NOMO-1 (cell line): ENCODE data around the gene SFRP5.

Source experiments
- DNase-seq, 2 experiments: peaks; one replicate each; lab custom pipeline; 2025; ENCODE audit not compliant: unreplicated experiment in 2 of 2; lab: John Stamatoyannopoulos, UW

The SFRP5 gene

GRCh38 chr10:97743169-97743943, 28.4 kb downstream of the SFRP5 start:
- DNase-seq, result no peak

GRCh38 chr10:97740613-97741012, 31.2 kb downstream of the SFRP5 start:
- DNase-seq, result no peak

- DNase-seq, result no peak
These were observed 33.2 kb downstream of the SFRP5 start for GRCh38 chr10:97738616-97739015.

DNA sequence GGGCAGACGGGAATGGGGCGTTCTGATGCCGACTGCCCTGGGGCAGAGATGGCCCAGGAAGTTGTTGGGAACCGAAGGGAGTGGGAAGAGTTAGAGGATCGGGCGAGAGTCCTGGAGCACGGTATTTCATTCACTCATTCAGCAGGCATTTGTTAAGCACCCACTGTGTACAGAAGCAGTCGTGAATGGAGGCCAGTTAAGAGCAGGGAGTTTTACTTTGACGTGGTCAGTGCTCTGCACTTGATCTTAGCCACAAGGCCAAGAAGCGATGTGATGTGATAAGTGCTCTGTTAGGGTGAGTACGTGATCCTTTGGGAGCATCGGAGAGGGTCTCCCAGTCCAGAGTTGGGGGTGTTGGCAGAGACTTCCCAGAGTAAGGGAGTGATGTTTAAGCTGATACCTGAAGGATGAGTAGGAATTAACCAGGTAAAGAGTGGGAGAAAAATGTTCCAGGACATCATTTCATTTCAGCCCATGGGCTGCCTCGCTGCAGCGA, 34.0 kb downstream of the SFRP5 start:
- DNase-seq, result no peak

DNA sequence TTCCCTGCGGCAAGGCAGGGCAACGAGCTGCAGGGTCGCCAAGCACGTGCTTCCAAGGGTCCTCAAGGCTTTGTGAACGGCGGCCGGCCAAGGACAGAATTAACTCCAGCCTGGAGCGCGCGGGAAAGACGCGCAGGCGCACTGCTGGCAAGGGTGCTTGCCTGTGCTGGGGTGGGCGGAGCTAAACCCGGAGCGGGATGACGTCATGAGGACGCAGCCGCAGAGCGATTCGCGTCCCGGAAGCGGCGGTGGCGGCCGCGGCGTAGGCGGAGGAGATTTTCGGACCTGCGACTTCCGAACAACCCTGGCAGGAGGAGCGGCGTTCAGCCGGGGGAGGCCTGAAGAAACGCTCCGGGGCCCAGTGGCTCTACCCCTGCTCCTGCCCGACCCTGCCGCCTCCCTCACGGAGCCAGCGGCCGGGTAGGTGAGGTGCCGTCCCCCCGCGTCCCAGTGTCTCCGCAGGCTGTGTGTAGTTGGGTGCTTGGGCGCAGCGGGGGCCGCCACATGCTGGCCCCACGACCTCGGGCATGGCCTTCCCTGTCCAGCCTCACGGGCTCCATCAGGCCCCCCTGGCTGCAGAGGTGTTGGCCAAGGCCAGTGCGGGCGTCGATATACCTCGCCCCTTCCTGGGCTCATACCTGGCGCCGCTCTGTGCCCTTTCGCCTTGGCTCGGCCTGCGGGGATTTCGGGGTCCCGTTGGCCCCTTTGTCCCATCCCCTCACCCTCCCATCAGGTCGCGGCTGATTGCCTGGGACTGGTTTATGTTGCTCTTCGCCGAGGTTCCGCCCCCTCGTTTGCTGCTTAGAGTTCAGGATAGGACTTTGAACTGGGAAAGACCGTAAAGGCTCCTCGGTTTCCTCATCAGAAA, 34.7 kb downstream of the SFRP5 start, which contains the start of gene ZFYVE27:
Gene ZFYVE27 (plus strand): TSS at position 227 of the 868 bp plus-strand sequence. CDS start 1,350 bp downstream, outside the sequence.
- DNase-seq, result peak; percentile 84 to 85

DNA sequence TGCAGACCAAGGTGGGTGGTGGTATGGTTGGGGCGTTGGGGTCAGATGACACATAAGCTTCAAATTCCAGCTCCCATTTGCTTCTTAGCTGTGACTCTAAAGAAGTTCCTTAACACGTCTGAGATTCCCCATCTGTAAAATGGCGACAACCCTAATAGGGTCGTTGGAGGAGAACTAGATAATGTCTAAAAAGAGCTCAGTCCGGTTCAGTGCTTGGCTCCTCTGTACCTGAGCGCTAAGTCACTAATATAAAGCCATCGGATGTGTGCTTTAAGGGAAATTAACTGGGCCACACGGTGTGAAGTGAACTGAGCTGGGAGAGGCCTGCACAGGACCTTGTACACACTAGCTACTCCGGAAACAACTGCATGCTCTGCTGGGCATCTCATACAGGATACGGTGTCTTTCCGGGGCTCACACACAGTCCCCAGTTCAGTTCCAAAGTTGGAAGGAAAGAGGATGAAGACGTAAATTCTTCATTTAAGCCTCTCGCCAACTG, 35.3 kb downstream of the SFRP5 start:
- no peak for DNase-seq

DNA sequence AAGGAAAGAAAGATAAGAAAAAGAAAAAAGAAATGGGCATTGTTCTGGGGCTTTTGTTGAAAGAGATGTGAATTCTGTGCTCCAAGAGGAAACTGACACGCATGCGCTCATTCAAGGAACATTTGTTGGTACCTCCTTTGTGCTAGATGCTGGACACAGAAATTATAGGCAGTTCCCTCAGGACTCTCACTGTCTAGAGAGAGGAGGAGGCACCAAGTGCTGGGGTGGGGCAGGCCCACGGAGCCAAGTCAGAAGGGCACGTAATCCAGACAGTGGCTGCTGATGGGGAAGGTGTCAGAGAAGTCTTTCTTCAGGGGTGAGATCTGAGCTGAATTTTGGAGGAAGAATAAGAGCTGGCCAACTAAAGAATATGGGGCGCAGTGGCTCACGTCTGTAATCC, 37.8 kb downstream of the SFRP5 start:
- DNase-seq, result no peak

DNA sequence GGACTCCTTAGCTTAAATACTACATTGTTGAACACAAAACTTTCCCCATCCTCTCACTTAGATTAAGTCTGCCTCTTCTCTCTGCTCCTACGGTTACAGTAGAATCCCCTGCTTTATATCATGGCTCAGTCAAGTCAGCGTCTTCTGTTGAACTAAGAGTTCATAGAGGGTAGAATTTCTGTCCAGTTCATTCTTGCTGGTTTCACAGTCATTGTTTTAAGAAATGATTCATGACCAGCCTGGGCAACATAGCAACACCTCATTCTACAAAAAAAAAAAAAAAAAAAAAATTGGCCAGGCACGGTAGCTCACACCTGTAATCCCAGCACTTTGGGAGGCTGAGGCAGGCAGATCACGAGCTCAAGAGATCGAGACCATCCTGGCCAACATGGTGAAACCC, 38.5 kb downstream of the SFRP5 start:
- DNase-seq, result no peak

GRCh38 chr10:97732052-97732359, 39.8 kb downstream of the SFRP5 start:
- DNase-seq, result no peak

DNA sequence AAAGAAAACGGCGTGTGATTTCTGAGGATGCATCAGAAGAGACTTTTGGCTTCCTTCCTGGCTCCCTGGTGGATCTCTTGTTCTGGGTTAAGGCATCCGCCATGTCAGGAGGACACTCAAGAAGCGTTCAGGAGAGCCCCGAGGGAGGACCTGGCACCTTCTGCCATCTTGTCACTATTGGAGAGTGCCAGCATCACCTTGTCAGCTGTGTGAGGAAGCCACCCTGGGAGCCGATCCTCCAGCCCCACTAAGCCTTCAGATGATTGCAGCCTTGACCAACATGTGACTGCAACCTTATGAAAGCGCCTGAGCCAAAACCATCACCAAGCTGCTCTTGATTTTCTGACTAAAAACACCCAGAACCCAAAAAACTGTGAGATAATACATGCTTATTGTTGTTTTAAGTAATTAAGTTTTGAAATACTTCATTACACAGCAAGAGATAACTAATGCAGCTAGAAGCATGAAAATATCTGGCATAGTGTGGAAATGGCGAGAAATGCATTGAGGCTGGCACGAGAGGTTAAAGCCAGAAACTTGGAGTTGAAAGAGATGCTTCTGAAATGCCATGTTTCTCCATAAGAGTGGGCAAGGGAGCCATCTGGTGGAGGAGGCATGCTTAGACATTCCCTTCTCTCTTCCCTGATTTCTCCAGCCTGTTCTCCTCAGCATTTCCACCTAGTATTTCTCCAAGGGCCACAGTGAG, 40.3 kb downstream of the SFRP5 start:
- DNase-seq, result peak; percentile 33 to 67

DNA sequence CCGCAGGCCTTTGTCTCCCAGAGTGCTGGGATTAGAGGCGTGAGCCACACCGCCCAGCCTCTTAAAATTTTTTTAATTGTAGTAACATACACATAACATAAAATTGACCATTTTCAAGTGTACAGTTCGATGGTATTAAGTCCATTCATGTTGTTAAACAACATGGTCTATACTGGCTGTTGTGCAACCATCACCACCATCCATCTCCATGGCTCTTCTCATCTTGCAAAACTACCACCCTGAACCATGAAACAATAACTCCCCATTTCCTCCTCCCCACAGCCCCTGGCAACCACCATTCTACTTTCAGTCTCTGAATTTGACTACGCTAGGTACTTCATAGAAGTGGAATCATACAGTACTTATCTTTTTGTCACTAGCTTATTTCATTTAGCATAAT, 42.8 kb downstream of the SFRP5 start:
- peak in 1 of 2 experiments; percentile 12 for DNase-seq

- peak in 1 of 2 experiments; percentile 19 for DNase-seq
These were observed 45.1 kb downstream of the SFRP5 start for GRCh38 chr10:97726636-97727178.

- peak; percentile 59 to 77 for DNase-seq
These were observed 47.4 kb downstream of the SFRP5 start for GRCh38 chr10:97724341-97724941.

DNA sequence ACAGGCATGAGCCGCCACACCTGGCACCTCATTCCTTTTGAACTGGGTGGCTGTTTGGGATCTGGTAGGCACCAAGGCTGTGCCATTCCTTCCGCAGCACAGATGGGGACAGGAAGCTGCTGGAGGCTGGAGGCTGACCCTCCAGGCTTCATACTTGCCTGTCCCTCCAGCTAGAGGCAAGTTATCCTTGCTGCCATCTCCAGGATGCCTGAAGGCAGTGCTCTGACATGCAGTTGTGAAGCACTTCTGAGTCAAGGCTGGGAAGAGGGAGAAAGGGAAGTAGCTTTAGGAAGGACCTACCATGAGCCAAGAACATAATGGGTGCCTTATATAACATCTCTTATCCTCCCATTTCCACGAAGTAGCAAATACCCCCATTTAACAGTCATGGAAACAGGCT, 48.8 kb downstream of the SFRP5 start:
- no peak for DNase-seq

- no peak for DNase-seq
These were observed 49.7 kb downstream of the SFRP5 start for GRCh38 chr10:97721871-97722780.

- no peak for DNase-seq
These were observed 52.2 kb downstream of the SFRP5 start for GRCh38 chr10:97719602-97720001.

- DNase-seq, result no peak
These were observed 53.1 kb downstream of the SFRP5 start for GRCh38 chr10:97718659-97719142.

DNA sequence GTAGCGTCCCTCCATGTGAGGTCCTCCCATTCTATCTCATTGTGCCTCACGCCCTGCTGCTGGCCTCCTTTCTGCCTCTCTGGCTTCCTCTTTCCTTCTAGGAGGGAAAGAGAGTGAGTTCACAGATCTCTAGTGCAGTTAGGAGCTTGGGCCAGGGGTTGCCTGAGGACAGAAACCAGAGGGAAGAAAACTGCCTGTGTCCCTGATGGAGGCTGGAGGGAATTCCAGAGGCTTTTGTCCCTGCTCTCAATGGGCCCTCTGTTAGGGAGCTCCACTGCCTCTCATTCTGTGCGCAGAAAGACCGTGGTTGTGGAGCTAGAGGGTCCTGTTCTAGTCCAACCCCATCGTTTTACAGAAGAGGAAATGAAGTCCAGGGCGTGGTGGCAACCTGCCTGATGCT, 53.6 kb downstream of the SFRP5 start:
- DNase-seq, result no peak

GRCh38 chr10:97717627-97718026, 54.2 kb downstream of the SFRP5 start:
- DNase-seq, result no peak
